Gastrocnemius medialis (tissue), 4 donors: ENCODE results near the gene GABRA1.

Experiments used
- CTCF ChIP-seq, 5 experiments: fragments of 450-650 bp in 3 of 5; fragments of 200-600 bp in 2 of 5; sonication (generic) in 2 of 5; IDR thresholded peaks in 4 of 5; conservative IDR thresholded peaks in 1 of 5; 1 replicate in 4 of 5; 2 replicates in 1 of 5; pipeline ENCODE4 v1.5.1; 2016 to 2019; ENCODE audit warnings: antibody characterized with exemption in 5 of 5, mild to moderate bottlenecking in 3 of 5, moderate library complexity in 3 of 5
- POLR2A ChIP-seq, 2 donors: fragments of 450-650 bp; IDR thresholded peaks; one replicate each; pipeline ENCODE4 v1.6.1; 2017; ENCODE audit warnings: antibody characterized with exemption in 2 of 2, mild to moderate bottlenecking in 2 of 2, moderate library complexity in 2 of 2

GRCh38 chr5:161851691-161852299 is 3.9 kb downstream of the GABRA1 start:
- TF ChIP-seq CTCF (IDR thresholded peaks at IDR 0.05 in 4 of 5, conservative IDR thresholded peaks at IDR 0.05 in 1 of 5) (no peak), POLR2A (IDR thresholded peaks at IDR 0.05) (no peak)
